Measurements from ENCODE around the gene NDUFB3. TPM values are rescaled to one million over a fixed set of nuclear protein-coding genes. Genes with fewer than 3 reads are reported as not detected.

Gene NDUFB3
- total RNA-seq, 1 donor from 2014 or later: 93.9 TPM

DNA sequence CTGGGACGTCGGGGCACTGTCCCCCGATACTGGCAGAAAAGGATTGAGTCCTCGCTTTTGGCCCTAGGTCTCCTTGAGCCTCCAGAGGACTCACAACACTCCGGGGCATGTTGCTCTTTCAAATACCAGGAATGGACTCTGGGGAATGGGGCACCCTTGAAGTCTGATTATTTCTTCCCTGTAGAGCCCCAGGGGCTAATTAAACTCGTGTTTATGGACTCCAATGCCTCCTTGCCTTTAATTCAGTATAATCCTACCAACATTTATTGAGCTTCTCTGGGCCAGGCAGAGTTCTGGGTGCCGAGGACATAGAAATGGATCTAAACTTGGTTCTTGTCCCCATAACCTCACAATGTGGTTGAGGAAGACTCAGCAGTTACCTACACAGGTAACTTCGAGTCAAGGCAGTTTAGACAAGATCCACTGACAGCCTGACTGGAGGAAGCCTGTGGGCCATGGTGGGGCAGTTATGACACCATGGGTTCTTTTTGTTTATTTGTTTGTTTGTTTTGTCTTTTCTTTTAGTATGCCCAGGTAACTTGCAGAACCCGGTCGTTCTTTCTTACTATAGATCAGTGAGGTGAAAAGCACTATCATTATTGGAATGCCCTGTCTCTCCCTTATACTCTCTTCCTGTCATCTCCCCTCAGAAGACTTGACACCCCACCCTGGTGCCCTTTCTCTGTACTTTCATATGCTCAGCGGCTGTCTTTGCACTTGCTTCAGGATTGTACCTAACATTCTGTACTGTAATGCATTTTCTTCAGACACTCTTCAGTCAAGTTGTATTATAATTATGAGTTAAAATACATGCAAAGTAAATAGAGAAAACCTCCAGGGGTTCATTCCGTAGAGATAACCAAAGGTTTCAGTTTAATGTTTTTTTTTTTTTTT is 47.4 kb downstream of the NDUFB3 start:
- H3K4me1 Mint-ChIP-seq (ENCODE audit: low read depth, unreplicated experiment): peaks cover 39% of the 10 kb centered on the region
- TF ChIP-seq, protein P1, sequence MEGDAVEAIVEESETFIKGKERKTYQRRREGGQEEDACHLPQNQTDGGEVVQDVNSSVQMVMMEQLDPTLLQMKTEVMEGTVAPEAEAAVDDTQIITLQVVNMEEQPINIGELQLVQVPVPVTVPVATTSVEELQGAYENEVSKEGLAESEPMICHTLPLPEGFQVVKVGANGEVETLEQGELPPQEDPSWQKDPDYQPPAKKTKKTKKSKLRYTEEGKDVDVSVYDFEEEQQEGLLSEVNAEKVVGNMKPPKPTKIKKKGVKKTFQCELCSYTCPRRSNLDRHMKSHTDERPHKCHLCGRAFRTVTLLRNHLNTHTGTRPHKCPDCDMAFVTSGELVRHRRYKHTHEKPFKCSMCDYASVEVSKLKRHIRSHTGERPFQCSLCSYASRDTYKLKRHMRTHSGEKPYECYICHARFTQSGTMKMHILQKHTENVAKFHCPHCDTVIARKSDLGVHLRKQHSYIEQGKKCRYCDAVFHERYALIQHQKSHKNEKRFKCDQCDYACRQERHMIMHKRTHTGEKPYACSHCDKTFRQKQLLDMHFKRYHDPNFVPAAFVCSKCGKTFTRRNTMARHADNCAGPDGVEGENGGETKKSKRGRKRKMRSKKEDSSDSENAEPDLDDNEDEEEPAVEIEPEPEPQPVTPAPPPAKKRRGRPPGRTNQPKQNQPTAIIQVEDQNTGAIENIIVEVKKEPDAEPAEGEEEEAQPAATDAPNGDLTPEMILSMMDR (IDR thresholded peaks at IDR 0.05; ENCODE audit: partially characterized antibody, unreplicated experiment): no peak
- DNase-seq: no peak
- peaks cover 3% of the 10 kb centered on the region for H3K27me3 Mint-ChIP-seq (ENCODE audit: unreplicated experiment)
- peaks cover 9% of the 10 kb centered on the region for H3K9me3 Mint-ChIP-seq (ENCODE audit: unreplicated experiment)
- H3K36me3 Mint-ChIP-seq (ENCODE audit: unreplicated experiment): no peaks in the 10 kb centered on the region
- H3K4me3 Mint-ChIP-seq (ENCODE audit: unreplicated experiment): peak overlapping the region; percentile 86
- H3K27ac Mint-ChIP-seq (ENCODE audit: unreplicated experiment): peak overlapping the region; percentile 20

DNA sequence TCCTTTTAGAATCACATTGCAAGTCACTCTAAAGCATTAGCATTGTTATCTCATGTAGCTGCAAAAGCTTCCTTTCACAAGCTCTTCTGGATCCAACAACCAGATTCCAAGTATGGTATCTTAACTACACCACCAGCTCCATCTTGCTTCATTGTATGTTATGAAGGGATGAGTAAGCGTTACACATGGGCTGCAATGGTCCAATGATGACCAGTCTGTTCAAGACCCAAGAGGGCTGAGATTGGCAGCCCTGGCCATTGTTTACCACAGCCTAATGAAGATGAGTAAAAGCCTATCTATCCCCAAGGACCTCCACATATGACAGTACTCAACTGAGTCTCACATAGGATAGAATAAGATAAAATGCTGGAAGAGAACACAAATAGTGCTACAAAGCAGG is 50.5 kb downstream of the NDUFB3 start:
- Mint-ChIP-seq H3K27ac (ENCODE audit: unreplicated experiment) (peak overlapping the region; percentile 57), H3K36me3 (ENCODE audit: unreplicated experiment) (no peaks in the 10 kb centered on the region), H3K4me1 (ENCODE audit: low read depth, unreplicated experiment) (peaks cover 45% of the 10 kb centered on the region), H3K4me3 (ENCODE audit: unreplicated experiment) (peak overlapping the region; percentile 56), H3K27me3 (ENCODE audit: unreplicated experiment) (peaks cover 2% of the 10 kb centered on the region), H3K9me3 (ENCODE audit: unreplicated experiment) (peaks cover 4% of the 10 kb centered on the region)
- DNase-seq: peak; percentile 39
- TF ChIP-seq, protein P1 (IDR thresholded peaks at IDR 0.05; ENCODE audit: partially characterized antibody, unreplicated experiment): no peak

DNA sequence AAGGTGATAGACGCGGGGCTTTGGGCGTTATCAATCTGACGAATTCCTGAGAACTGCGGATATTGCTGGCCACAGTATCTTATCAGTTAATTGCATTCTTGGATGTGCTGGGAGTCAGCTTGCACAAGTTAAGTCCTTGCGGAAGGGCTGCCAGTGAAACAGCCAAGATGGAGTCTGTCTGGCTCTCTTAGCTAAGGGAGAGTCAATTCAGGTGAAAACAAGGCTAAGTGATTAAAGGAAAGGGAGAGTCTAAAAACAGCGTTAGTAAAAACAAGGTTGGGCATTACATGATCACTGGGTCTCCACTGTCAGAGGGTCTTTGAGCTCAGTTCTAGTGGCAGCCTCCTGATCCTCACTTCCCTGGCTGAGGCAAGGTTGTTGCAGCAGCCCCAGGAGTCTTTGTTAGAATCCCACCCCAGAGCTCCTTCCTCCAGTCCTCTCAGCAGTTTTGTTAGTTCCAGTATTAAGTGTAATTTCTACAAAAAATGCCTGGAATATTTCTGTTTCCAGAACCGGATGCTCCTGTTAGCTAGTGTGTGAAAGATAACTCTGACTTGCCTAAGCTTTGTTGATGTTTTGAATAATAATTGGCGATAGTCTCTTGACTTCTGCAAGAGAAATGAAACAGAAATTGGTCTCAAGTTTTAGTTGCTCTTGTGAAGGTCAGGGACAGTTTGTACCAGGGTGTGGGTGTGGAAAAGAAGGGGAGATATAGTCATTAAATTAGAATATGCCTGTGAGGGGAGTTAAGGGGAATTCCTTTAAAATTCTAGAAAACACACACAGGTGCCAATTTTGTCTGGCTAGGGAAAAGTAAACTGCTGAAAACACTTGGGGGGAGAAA is 54.7 kb downstream of the NDUFB3 start:
- H3K4me3 Mint-ChIP-seq (ENCODE audit: unreplicated experiment): no peak overlapping the region
- H3K27me3 Mint-ChIP-seq (ENCODE audit: unreplicated experiment): no peaks in the 10 kb centered on the region

DNA sequence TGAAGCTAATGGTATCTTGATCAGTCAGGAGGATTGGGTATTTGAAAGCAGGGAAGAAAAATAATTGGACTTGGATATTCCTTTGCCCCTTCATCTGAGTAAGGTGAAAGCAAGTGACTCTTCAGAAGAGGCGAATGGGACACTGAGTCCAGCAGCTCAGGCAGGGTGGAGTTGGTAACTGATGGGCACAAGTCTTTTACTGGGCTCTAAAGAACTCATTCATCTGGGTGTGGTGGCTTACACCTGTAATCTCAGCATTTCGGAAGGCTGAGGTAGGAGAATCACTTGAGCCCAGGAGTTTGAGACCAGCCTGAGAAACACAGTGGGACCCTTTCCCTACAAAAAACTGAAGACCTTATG is 55.3 kb downstream of the NDUFB3 start:
- no peak overlapping the region for H3K4me3 Mint-ChIP-seq (ENCODE audit: unreplicated experiment)
- no peak overlapping the region for H3K27ac Mint-ChIP-seq (ENCODE audit: unreplicated experiment)
- H3K9me3 Mint-ChIP-seq (ENCODE audit: unreplicated experiment): peaks cover 2% of the 10 kb centered on the region
- no peak for DNase-seq
- H3K36me3 Mint-ChIP-seq (ENCODE audit: unreplicated experiment): no peaks in the 10 kb centered on the region
- TF ChIP-seq, protein P1 (IDR thresholded peaks at IDR 0.05; ENCODE audit: partially characterized antibody, unreplicated experiment): no peak
- no peaks in the 10 kb centered on the region for H3K27me3 Mint-ChIP-seq (ENCODE audit: unreplicated experiment)
- H3K4me1 Mint-ChIP-seq (ENCODE audit: low read depth, unreplicated experiment): peaks cover 33% of the 10 kb centered on the region

More for the DNA sequence above, 54.7 kb downstream of the NDUFB3 start:
- TF ChIP-seq, protein P1 (IDR thresholded peaks at IDR 0.05; ENCODE audit: partially characterized antibody, unreplicated experiment): no peak
- Mint-ChIP-seq H3K9me3 (ENCODE audit: unreplicated experiment) (peaks cover 2% of the 10 kb centered on the region), H3K36me3 (ENCODE audit: unreplicated experiment) (no peaks in the 10 kb centered on the region), H3K4me1 (ENCODE audit: low read depth, unreplicated experiment) (peaks cover 38% of the 10 kb centered on the region), H3K27ac (ENCODE audit: unreplicated experiment) (no peak overlapping the region)
- DNase-seq: no peak

Data from glutamatergic neuron (in vitro differentiated cells).